Activated T-cell treated with anti-CD3 and anti-CD28 coated beads for 4 hours (primary cell): Measurements from ENCODE around the gene ST6GALNAC6.
A peak's percentile ranks its signal among the peaks of the same experiment; 100 is the strongest.

Source experiments
- DNase-seq: peaks from one replicate; pipeline ENCODE4 v3.0.0-alpha.2; 2020

Gene ST6GALNAC6

DNA sequence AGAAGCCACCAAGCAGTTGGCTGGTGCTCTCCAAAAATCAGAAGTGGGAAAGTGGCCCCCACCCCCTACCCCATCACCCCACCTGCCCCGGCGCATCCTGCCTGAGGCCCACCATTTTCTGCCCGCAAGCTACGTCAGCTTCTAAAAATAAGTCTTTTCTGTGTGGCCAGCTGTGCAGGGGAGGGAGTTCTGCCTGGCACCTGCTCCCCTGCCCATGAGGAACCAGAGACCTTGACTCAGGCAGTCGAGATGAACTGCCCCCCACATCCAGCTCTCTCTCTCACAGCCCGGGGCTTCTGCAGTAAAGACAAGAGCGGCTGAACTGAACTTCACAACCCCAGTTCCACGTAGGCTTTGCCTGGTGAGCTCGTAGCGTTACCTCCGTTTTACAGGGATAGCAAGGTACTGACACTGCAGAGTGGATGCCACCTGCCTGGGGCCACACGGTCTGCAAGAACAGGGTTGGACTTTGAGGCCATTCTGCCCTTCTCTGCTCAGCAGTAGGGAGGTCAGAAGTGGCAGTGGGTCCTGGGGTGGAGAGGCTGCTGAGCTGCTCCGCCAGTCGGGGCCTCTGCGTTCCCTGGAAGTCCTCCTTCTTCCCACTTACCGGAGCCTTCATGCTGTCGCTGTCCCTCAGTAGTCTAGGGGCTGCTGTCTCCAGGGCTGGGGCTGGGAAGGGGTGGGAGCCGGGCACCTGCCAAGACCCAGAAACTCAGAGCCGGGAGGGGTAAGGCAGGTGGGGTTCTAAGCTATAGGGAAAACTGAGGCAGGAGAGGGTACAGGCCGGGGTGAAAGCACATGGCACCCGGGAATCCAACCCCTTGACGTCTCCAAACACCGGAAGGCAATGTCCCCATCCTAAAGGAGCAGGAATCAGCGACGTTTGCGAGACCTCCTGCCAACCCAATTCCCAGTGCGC lies 16.7 kb upstream of the ST6GALNAC6 start:
- no peak for DNase-seq

DNA sequence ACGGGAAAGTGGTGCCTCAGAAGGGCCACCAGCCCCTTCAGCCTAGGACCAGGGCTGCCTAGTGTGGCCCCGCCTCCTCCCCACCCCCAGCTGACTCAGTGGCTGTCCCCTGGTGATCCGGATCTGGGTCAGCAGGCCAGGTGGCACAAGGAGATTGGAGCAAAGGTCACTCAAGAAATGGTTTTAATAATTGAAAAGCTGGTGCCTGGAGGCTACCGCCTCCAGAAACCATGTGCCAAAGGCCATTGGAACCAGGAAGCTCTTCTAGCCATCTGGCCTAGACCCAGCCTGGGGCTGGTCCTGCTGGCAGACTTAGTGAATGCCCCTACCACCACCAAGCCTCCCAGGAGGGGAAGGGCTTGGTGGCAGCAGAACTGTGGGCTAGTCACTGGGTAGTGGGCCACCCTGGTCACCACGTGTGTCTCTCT lies 15.9 kb upstream of the ST6GALNAC6 start:
- no peak for DNase-seq

DNA sequence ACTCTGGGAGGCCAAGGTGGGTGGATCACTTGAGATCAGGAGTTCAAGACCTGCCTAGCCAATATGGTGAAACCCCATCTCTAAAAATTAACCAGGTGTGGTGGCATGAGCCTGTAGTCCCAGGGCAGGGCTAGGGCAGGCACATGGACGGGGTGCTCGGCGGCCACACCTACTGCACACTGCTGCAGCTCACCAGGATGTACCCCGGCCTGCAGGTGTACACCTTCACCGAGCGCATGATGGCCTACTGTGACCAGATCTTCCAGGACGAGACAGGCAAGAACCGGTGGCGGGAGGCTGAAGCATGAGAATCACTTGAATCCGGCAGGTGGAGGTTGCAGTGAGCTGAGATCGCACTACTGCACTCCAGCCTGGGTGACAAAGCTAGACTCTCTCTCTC lies 14.3 kb upstream of the ST6GALNAC6 start:
- DNase-seq = no peak

DNA sequence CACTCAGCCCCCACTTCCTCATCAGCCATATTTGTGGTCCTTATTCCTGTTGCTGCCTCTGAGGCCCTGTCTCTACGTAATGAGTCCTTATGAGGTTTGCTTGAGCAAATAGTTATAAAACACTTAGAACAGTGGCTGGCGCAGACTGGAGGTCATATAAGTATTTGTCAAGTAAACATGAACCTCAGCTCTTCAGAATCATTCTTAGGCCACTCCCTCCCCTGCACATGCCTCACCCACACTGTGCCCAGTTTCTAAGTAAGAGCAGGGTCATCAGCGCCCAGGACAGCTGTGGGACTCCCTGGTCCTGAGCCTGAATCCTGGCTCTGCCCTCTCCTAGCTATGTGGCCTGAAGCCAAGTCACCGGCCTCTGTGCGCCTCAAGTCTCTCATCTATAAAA lies 13.5 kb upstream of the ST6GALNAC6 start:
- no peak for DNase-seq

DNA sequence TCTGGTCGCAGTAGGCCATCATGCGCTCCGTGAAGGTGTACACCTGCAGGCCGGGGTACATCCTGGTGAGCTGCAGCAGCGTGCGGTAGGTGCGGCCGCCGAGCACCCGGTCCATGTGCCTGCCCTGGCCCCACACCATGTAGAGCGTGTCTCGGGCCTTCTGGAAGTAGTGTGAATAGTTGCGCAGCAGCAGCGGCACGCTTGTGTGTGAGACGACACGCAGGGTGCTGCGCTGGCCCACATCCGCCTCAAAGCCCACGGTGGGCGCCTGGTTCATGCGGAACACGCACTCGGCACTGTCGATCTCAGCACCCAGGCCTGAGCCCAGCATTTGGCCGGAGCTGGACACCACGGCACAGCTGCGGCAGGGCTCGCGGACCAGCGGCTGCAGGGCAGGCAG lies 12.9 kb upstream of the ST6GALNAC6 start:
- no peak for DNase-seq

DNA sequence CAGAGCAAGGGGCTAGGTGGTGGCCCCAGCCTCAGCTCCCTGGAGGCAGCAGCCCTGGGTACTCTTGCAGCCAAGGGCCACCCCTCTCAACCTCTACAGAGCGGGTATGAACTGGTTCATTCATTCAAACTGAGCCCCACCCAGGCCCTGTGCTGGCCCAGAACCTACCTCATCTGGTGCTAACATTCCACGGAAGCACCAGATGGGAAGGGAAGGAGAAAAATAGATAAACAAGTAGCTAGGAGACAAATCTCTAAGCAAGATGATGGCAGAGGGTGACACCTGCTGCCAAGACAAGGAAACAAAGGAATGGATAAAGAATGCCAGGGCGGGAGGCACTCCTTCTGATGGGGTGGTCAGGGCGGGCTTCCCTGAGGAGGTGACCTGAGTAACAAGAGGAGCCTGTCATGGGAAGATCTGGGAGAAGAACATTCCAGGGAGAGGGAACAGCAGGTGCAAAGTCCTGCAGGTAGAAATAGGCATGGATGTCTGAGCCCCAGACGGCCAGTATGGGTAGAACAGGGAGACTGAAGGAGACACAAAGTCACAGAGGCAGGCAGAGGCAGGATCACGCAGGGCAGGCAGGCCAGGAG lies 11.3 kb upstream of the ST6GALNAC6 start:
- DNase-seq = no peak

DNA sequence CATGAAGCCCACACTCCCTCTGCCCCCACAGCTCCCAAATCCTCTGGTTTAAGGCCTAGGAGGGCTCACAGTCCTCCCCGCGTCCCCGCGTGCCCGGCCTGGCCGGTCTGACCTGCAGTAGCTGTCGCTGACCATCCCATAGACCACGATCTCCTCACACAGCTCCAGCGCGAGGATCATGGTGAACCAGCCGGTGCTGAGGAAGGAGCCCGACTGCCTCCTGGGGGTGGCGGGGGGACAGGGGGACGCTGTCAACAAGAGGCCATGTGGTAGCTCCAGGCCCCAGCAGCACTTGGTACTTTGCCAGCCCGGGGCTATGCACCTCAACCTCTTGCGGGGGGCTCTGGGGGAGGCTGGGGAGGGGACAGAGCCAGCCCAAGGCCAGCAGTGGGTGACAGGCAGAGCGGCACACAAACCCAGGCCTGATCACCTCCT lies 10.5 kb upstream of the ST6GALNAC6 start:
- DNase-seq = no peak

DNA sequence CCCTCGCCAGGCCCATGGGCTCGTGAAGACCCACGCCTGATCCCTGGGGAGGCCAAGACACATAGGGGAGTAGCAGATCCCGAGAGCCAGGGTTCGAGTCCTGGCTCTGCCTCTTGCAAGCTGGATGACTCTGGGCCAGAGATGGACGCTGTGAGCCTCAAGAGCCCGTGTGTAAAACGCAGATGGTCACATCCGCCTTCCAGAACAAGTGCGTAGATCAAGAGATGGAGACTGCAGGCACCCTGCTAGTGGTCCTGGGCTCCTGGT lies 9.2 kb upstream of the ST6GALNAC6 start:
- no peak for DNase-seq

DNA sequence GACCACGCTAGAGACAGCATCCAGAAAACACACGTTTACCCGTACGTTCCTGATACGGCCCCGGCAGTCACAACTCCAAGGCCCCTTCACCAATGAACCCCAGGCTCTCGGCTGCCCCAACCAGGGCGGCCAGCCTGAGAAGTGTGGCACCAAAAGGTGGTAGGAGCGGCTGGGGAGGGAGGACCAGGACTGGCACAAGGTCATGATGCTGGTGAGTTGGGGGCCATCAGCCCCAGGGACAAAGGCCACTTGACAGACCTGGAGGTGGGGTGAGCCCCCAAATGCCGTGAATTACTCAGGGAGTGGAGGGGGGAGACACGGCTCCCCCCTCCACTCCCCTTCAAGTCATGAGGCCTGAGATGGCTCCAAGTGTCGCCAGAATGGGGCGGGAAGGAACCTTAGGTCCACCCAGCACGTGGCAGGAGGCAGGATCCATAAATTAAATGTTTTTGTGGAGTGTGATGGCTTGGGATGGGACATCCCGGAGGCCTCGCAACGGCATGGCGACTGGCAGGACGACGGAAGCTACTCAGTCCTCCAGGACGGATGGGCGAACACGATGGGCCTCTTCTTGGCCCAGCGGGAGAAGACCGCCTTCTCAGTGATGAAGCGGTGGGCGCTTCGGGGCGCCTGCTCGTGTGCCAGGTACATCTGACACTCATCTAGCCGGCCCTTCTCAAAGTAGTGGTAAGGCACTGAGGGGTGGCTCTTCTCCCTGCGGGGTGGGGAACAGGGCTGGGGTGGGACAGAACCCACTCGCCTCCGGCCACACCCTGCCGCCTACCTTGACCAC lies 8.7 kb upstream of the ST6GALNAC6 start:
- no peak for DNase-seq

DNA sequence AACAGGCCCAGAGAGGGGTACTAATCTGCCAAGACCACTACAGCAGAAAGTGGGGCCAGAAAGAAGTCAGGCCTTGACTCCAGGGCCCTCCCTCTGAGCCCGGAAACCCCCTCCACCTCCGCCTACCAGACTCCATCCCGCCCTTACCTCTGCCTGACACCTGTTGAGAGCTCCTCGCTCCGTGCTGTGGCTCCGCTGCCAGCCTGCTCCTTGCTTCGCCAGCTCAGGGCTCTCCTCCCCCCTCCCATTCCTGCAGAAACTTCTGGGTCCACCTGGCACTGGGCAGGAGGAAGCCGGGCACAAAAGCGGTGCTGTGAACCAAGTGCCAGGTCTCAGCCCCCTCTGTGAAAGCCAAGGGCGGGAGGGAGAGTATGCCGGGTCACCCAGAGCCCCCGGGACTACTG lies 6.4 kb upstream of the ST6GALNAC6 start:
- DNase-seq = peak; percentile 44

DNA sequence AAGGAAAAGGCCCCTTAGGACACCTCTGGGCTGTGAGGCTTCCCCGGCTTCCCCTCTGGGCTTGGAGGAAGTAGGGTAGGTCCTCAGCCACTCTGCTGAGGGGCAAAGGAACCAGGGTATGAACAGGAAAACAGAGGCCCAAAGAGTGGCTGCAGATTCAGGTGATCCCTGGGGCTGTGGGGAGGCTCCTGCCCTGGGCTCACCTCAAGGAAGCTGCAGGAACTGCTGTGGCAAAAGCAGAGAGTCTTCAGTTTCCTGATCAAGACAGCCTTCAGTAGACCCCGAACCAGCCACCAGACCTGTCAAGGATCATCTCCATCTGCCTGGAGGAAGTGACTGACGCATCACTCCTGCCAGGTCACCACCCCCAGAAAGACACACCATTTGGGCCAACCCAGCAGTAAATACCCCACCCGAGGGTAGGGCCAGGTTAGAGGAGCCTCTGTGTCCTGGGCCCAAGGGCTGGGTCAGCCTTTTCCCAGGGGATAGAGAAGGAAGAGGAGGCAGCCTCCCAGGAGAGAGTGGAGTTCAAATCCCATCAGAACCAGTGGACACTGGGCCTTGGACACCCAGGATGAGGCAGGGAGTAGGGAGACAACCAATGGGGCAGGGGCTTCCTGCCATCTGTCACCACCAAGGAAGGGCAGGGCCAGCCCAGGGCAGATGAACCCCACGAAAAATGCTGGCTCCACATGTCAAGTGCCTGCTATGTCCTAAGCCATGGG lies 5.8 kb upstream of the ST6GALNAC6 start:
- DNase-seq = no peak

DNA sequence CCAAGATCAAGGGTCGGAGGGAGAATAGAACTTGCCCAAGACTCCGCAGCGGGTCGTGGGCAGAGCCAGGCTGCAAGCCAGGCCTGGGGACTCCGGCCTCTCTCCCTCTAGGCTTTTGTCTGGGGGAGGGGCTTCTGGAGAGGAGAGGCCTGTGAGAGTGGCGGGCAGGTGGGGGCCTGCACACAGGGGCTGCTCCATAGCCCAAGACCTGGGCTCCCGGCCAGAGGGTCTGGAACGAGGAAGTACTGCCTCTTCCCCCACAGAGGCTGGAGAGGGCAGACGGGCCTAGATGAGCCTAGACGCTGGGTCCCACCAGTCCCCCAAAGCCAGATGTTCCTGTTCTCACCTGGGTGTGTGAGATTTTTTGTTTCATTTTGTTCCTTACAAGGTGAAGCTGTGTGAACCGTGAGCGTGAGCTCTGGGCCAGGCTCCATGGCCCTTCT lies 5.2 kb upstream of the ST6GALNAC6 start:
- no peak for DNase-seq

DNA sequence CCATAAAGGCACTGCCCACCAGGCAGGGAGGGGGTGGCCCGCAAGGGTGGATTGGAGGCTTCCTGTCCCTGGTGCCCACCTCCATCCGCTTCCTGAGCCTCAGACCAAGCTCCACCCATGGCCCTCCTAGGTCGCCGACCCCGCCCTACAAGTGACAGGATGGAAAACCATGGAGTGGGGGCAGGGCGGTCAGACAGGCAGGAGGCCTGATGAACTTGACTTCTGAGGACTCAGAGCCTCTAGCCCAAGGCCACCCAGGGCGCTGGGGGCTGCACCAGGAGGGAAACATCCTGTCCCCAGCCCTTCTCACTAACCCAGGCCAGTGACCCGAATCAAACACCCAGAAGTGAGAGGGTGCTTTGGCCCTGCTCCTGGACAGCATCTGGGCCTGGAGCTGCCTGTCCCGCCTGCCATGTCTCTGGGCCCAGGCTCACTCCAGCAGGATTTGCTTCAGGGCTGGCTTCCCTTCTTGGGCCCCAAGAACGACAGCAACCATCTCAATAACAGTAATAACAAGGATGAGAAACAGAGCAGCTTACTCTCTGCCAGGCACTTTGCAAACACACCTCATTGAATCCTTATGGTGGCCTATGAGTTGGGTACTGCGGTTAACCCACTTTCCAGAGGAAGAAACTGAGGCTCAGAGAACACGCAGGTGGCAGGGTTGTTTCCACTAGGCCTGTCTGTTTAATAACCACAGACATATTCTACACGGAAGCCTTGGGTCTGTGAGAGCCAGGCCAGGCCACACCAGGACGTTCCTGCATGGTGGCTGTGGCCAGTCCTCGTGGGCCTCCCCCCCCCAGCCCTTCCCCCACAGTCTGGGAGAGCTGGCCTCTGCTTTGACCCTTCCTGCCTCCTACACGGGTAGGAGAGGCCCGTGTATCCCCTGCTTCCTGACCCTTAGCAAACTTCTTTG lies 4.4 kb upstream of the ST6GALNAC6 start:
- no peak for DNase-seq

DNA sequence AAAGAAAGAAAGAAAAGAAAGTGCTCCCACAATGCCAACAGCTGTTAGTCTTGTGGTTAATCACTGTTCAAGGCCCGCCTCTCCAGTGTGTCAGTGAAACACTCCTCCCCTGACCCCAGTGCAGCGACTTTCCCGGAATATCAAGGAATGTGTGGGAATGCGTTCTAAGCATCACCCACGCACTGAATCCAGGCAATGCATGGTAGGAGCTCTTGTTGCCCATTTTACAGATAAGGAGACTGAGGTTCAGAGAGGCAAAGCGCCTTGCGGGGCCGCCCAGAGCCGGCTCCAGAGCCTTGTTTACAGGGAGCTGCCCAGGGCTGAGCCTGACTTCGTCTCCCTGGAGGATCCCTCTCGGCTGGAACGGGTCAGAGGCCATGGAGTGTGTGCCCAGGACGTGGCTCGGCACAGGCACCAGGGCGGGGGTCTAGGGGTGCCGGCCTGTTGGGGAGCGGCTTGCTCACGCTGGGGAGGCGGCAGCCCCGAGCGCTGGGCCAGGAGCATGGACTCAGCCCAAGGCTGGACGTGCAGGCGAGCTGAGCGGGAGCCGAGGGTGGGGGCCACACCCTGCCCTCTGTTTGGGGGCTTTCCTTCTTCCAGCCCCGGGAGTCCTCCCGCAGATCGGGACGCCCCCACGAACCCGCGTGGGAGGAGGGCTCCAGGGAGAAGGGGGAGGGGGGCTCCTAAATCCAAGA lies 823 bp downstream of the ST6GALNAC6 start:
- no peak for DNase-seq

DNA sequence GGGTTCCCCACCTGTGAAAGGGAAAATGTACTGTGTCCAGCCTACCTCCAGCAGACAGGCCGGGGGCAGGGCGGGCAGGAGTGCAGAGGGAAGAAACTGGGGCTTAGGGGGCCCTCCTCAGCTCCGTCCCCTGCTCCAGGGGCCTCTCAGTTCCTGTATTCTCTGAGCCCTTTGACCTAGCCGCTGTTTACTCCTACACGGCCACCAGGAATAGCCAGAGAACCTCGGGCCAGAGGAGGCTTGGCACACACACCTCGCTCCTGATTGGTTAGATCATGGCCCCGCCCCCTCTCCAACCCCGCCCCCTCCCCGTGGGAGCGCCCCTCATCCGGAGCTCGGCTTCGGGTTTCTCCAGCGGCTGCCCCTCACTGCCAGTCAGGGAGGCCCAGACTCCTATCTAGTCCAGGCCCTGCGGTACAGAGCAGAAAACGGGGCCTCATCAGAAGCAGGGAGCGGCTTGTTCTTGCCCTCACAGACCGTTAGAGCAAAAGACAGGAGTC lies 2.2 kb downstream of the ST6GALNAC6 start:
- no peak for DNase-seq

DNA sequence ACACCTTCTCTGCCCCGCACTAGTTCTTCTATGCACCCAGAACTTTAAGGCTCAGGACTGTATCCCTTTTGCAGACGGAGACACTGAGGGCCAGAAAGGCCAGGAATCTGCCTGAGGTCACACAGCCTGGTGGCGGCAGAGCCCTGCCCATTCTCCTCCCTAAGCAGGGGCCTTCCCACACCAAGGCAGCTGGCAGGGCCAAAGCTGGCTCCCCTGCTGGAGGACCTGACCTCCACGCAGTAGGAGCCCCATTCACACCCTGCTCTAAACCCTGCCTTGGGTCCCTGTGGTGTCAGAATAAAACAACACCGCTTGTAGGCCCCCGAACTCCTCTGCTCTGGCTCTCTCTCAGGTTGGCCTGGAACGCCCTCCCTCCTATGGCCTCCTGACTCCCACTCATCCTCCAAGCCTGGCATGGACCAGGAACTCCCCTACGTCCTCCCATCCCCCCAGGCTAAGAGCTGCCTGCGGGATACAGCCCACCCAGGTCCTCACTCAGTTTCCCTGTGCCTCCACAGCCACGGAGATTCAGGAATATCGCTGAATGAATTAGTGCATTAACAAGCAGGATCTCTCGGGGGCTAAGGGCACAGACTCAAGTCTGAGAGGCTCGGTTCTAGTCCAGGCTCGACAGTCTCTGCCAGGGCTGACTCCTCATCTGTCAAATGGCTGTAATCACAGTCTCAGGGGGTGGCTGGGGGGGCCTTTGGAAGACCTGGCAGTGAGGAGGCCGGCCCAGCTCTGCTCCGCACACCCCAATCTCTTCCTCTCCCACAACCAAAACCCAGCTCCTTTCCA lies 2.8 kb downstream of the ST6GALNAC6 start:
- DNase-seq = no peak

DNA sequence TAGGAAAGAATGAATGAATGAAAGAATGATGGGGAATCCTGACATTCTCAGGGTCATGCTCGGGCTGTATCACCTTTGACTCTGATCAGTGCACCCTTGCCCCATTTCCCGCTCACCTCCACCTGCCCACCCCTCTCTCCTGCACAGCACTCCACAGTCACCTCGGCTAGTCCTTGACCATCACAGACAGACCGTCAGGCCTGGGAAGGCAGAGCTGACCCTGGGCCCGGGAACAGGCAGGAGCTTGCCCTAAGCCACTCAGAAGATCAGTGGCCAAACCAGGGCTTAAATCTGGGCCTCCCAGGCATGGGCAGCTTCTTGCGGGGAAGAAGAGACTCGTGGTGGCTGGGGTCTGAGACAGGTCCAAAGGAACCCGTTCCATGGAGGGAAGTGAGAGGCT lies 3.6 kb downstream of the ST6GALNAC6 start:
- no peak for DNase-seq

DNA sequence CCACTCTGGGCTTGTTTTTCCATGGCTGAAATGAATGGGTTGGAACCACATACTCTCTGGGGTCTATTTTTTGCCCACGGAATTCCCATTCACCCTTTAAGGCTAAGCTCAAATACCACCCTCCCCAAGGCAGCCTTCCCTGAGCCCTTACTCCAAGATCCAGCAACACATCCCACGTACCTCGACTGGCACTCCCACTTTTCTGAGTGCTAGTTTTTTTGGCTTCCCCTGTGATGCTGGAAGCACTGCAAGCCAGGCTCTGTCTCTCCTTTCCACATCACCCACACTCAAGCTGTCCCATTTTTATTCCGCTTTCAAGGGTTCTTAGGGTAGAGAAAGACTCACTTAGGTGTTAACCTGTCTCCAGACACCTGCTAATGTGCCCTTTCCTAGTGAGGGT lies 6.0 kb downstream of the ST6GALNAC6 start:
- DNase-seq = no peak

DNA sequence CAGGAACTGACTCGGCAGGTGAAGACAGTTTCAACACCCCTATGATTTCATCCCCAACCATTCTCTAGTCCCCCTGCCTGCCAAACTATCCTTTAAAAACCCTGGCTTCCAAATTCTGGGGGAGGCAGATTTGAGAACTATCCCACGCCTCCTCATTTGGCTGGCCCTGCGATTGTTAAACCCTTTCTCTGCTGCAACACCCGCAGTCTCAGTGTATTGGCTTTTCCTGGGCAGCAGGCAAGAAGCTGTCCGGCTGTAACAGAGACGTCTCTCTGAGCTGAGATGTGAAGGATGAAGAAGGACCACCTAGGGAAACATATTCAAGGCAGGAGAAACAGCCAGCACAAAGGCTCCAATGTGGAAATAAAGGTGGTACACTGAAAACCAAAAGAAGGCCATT lies 6.6 kb downstream of the ST6GALNAC6 start:
- DNase-seq = no peak

DNA sequence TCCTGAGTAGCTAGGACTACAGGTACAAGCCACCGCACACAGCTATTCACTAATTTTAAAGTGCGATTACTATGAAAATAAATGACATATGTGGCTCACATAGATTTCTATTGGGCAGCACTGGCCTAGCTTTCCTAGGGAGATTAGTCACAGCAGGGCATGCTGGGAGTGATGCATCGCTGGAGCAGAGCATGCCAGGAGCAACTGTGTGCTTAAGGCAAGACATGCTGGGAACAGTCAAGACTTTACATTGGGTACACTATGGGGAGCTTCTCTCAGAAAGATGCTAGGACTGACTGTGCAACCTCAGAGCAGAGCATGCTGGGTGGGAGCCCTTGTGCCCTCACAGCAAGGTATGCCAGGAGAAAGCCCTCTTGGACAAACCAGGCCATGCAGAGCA lies 9.3 kb downstream of the ST6GALNAC6 start:
- DNase-seq = no peak
